HG02798 (cell line): ENCODE measurements around the gene RAP1GDS1.
"Not testable (repeated sequence)": the region's sequence is repeated elsewhere in the genome, so short reads cannot be mapped to it uniquely, and the experiment has no call there.

Experiments used
- ATAC-seq: cut with Tn5 transposase; IDR thresholded peaks from one replicate; pipeline ENCODE4 v1.9.1; 2021; ENCODE audit warnings: mild to moderate bottlenecking; ENCODE audit not compliant: unreplicated experiment, poor library complexity

The RAP1GDS1 gene

DNA sequence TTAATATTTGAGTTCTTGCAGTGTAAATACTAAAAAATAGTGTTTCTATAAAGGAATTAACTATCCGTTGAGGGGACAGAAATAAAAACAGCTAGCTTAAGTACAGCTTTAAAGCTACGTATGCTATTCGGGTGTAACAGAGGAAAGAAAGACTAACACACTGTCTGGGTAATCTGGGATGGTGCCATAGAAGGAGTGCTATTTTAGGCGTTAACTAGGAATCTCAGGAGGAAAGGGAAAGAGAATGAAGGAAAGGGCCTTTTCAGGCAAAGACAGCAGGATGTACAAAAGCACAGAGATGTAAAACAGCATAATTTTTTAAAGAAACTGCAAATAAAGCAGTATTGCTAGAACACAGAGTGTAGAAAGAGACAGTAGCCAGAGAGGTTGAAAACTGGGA lies 161.8 kb downstream of the RAP1GDS1 start:
- ATAC-seq: no peak

DNA sequence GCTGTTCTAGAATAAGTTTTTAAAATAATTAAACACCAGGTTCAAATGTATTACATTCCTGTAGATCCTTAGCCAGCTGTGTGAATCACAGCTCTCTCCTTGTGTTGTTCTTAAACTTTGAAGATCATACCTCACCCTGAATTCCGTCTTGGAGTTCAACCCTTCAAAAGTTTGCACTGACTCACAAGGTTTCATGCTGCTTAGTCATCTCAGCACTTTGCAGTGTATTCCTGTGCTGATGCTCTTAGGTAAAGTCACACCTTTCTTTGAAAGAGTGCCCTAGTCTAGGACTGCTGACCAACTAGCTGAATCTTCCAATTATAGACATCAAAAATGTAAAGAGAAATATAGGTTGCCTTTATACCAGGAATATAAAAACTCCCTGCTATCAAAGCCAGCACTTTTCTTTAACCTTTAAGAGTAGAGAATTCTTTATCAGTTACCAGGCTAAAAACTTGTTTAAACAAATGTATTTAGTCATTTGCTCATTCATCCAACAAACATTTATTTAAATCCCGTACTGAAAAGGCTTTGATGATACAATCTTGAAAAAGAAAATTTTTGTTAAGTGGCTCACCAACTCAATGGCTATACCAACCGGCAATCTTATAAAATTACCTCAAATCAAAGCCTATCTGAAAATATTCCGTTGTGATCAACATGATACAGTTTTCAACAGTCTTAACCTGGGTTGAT lies 169.7 kb downstream of the RAP1GDS1 start:
- no peak for ATAC-seq

DNA sequence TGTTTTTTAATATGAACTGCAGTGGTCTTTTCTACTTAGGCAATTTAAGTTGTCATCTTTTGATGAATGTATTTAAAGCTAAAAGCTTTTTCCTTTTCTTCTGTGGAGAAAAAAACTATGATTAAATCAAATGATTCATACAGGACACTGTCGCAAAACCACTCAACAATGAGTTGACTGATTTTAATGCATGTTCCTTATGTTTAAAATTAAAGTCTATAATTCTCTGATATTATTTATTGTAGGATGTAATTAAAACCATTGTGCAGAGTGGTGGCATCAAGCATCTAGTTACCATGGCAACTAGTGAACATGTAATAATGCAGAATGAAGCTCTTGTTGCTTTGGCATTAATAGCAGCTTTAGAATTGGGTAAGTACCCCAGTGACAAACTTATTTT lies 172.5 kb downstream of the RAP1GDS1 start:
- ATAC-seq: no peak

DNA sequence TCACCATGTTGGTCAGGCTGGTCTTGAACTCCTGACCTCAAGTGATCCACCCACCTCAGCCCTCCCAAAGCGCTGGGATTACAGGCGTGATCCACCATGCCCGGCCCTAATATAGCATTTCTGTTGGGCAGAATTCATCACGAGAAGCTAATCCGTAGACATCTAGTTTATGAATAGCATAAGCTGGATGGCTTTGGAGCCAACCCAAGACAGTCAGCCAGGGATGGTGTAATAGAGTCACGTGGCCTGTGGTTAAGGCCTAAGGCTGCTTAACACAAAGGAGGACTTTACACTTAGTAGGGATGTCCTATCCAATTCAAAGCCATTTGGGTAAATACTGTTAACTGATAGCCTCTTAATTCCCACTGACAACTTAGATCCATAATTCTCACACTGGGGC lies 173.6 kb downstream of the RAP1GDS1 start:
- no peak for ATAC-seq

DNA sequence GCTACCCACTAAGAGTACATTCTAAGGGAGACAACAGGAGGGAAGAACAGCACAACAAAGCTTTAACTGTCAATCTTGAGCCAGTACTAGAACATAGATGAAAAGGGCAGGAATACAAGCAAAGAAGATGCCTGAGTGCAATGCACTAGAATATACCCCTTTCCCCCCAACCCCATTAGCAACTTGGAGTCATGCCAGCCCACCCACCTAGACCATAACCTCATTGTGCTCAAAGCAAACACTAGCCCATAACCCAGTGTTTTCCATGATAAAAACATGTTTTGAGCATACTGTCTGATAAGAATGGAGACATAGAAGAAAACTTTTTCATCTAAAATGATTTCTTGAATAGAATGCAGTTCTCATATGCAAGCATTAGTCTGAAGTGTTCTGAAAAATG lies 183.2 kb downstream of the RAP1GDS1 start:
- ATAC-seq: no peak

DNA sequence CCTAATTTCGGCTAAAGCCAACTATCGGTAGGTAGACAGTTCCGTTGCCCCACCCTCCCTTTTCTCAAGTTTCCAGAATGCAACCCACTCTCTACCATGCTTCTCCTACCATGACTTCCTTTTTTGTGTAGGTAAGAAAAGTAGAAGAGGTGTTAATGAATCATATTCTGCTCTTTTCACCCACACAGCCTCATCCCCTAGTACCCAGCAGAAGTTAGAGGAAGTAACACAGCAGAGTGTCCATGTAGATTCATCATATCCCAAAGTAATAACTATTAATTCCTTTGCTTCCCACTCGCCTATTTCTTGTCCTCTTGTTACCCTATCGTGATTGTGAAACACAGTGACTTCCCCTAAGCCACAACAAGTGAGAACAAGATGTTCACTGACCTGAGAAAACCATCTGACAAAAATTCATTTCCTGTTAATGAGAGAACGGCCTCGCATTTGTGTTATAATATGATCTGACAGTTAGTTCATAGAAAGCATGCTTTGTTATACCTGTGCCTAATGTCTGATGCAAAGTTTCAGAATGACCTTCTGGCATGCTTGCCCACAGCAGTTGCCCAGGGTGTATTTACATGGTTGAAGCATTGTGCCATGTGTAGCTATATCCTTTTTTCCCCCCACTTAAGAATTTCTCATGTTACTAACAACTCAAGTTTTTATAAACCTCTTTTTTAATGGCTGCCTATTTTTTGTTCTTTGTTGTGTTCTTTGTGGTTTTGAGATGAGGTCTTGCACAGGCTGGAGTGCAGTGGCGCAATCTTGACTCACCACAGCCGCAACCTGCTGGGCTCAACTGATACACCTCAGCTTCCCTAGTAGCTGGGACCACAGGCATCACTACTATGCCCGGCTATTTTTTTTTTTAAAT lies 185.6 kb downstream of the RAP1GDS1 start:
- ATAC-seq: peak; percentile 83

DNA sequence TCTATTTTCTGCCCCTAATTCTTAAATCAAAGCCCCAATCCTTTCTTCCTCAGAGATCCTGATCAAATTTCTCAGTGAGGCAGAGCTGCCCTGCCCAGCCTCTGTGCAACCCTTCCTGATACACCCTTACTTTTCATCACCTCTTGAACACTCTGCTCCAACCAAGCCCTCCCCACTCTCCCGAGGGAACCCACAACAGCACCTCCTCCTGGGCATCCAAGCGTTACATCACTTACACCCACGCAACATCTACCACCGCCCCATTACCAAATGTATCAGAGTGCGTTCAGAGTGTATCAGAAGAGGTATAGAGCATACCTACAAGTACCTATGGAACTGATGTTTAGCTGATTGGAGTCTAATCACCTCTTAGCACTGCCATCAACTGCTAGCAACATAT lies 186.5 kb downstream of the RAP1GDS1 start:
- ATAC-seq: no peak

DNA sequence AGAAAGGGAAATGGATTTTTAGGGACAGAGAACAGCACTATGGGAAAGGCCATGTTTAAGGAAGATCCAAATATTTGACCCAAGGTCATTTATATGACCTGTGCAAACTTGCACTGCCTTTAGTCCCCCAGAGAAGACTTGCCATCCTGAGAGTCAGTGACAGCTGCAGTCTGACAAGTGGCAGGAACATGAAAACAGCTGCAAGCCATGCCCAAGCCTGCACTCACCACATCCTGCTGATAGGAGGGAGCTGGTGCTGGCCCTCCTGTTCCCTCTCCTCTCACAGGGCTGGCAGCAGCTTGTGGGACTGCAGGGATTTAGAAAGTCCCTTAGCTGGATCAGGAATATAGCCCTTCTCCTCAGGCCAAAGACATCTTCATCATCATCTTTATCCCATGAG lies 187.7 kb downstream of the RAP1GDS1 start:
- no peak for ATAC-seq

DNA sequence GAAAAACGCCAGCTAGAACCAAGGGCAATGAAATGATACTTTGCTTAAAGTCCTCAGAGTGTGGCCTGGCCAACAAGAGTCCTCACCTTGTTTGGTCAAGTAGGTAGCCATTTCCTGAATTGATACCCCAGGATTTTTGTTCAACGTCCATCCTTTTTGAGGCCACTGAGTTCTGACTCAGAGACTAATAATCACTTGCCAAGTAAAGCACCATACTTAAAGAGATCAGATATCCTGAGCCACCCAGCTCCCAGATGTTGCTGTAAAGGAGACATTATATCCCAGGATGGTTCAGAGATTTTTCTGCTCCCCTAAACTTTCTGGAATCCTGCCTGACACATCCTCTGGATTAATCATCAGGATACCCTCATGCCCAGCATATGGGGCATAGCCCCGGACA lies 190.9 kb downstream of the RAP1GDS1 start:
- no peak for ATAC-seq

DNA sequence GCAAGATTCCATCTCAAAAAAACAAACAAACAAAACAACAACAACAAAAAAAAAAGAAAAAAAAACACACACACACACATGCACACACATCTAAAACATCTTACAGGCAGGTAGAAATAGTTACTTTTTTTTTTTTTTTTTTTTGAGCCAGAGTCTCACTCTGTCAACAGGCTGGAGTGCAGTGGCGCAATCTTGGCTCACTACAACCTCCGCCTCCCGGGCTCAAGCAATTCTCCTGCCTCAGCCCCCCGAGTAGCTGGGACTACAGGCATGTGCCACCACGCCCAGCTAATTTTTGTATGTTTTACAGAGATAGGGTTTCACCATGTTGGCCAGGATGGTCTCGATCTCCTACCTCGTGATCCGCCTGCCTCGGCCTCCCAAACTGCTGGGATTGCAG lies 196.2 kb downstream of the RAP1GDS1 start:
- not testable (repeated sequence) for ATAC-seq

DNA sequence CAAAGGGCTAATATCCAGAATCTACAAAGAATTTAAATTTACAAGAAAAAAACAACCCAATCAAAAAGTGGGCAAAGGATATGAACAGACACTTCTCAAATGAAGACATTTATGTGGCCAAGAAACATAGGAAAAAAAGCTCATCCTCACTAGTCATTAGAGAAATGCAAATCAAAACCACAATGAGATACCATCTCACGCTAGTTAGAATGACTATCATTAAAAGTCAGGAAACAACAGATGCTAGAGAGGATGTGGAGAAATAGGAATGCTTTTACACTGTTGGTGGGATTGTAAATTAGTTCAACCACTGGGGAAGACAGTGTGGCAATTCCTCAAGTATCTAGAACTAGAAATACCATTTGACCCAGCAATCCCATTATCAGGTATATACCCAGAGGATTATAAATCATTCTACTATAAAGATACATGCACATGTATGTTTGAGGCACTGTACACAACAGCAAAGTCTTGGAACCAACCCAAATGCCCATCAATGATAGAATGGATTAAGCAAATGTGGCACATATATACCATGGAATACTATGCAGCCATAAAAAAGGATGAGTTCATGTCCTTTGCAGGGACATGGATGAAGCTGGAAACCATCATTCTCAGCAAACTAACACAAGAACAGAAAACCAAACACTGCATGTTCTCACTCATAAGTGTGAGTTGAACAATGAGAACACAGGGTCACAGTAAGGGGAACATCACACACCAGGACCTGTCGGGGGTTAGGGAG lies 200.1 kb downstream of the RAP1GDS1 start:
- not testable (repeated sequence) for ATAC-seq

DNA sequence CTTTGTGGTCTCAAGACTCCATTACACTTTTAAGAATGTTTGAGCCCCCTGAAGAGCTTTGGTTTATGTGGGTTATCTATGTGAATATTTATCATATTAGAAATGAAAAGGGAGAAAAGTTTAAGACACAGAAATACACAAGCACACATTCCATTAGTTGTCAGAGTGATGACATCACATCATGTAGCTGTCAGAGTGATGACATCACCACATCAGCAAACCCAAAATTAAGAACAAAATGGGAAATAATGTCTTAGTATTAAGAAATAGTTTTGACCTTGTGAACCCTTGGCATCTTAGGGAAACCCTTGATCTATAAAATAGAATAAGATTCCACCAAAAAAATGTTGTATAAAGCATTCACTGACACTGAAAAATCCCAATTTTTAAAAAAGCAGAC lies 201.3 kb downstream of the RAP1GDS1 start:
- ATAC-seq: no peak

DNA sequence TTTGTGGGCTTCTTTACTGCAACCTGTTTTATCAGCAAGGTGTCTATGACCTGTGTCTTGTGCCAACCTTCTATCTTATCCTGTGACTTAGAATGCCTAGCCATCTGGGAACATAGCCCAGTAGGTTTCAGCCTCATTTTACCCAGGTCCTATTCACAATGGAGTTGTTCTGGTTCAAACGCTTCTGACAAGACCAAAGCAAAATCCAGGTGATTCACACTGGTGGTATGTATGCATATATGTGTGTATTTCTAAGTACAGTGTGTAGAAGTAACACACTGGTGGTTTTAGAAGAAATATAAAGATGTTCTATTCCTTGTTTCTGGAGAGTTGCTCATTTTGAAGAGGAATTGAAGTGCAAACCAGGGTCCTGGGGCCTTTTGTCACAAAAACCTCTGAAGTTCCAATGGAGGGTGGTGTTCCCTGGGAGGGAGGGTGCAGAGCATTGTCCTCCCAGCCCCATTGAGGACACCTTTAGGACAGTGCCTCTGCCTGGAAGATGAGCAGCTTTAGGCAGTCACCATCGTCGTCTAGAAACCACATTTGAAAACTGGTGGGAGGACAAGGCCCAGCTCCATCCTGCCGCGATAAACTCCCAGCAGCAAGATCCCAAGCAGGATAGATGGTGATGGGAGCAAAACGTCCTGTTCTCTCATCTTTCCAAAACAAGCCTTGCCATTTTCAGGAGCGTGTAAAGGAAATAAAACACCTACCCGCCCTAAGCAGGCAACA lies 205.8 kb downstream of the RAP1GDS1 start:
- peak; percentile 4 for ATAC-seq

DNA sequence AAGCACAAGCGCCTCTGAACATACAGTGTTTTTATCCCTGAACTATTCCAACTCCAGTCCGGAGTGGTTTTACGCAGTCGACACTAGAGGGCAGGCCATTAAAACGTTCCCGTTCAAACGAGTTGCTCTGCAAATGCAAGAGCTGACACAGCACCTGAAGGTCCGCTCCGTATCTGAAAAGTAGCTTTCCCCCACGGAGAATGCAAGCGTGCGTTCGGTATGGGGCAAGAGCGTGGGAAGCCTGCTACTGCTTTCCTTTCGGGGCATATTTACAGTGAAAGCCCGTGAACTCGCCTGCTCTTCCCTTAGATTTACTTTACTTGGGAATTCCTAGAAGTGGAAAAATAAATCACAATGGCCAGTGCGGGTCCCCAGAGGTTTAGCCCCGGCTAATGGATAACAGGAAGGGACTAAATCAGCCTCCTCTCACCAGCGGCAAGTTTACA lies 206.5 kb downstream of the RAP1GDS1 start:
- ATAC-seq: peak; percentile 98

DNA sequence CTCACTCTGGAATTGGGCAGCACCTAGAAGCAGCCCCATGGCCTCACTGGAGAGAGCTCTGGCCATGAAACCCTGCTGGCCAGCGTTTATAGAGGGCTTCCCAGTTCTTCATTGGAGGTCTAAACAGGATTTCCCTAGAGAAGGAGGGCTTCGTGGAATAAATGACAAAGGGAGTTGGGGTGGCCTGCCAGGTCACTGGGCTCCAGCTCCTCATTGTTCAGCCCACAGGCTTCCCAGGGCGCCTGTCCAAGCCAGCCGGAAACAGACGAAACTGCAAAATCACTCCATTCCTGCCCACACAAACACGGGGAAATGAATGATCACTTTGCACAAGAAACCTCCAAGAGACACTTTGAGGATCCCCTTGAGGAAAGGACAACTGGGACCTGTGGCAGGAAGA lies 207.5 kb downstream of the RAP1GDS1 start:
- no peak for ATAC-seq

DNA sequence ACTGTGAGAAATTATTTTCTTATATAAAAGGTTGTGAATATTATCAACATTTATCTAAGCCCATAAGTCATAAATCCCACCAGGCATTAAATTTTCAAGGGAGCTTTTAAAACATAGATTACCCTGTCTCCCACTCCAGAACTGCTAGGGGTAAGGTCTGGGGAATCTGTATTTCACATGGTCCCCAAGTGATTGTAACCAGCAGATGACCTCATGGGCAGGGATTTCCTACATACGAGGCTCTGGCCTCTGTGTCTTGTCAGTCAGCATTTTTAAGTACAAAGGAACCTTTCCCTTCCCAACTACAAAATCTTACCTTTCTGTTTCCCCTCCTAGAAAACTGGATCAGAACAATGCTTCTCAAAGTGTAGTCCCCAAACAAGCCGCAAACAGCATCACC lies 208.6 kb downstream of the RAP1GDS1 start:
- ATAC-seq: no peak

DNA sequence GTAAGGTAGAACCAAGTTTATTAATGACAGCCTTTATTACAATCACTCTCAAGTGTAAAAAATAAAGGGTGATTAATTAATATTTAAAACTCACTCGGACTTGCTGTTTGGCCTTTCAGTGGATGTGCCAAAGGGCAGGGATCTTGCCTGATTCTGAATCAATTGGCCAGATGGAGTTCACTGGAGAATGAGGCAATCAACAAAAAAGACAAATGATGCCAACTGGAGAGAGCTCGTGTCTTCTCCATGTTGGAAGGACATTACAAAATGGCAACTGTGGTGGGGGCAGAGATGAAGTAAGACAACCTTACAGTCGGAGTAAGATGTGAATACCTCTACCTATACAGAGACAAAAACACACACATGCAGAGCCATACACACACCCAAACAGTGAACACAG lies 209.2 kb downstream of the RAP1GDS1 start:
- ATAC-seq: no peak

DNA sequence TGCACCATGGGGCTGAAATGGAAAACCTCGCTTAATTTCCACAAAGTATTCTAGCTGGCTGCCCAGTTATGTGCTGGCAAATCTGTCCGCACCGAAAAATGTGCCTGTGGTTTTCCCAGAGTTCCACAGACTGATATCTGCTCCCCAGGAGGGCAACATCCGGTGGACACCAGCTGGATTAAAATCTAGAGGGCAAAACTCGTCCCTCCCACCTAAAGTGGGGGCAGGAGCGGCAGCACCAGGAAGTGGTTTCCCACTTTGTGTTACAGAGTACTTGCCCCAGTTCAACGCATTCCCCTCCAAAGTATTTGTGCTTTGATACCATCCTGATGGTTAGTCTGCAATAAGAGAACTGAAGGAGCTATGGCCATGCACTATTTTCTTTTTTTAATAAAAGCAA lies 209.6 kb downstream of the RAP1GDS1 start:
- no peak for ATAC-seq

DNA sequence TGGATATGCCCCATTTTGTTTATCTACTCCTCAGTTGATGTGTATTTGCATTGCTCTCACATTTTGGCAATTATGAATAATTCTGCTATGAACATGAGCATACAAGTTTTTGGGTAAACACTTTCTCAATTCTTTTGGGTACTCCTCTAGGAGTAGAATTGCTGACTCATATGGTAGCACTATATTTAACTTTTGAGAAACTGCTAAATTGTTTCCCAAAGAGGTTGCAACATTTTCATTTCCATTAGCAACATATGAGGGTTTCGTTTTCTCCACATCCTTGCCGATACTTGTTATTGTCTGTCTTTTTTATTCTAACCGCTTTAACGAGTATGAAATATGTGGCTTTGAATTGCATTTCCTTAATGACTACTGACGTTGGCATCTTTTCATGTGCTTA lies 211.9 kb downstream of the RAP1GDS1 start:
- no peak for ATAC-seq

DNA sequence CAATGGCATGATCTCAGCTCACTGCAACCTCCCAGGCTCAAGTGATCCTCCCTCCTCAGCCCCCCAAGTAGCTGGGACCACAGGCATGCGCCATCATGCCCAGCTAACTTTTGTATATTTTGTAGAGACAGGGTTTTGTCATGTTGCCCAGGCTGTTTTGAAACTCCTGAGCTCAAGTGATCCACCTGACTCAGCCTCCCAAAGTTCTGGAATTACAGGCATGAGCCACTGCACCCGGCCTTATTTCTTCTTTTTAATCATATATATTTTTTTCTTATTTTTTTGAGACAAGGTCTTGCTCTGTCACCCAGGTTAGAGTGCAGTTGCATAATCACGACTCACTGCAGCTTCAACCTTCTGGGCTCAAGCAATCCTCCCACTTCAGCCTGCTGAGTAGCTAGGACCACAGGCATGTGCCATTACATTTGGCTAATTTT lies 213.2 kb downstream of the RAP1GDS1 start:
- ATAC-seq: no peak
